Myocyte (in vitro differentiated cells): ENCODE results near the gene FAM110A. TPM values are rescaled to one million over a fixed set of nuclear protein-coding genes. Genes with fewer than 3 reads are reported as not detected.
"Not testable (repeated sequence)": the region's sequence is repeated elsewhere in the genome, so short reads cannot be mapped to it uniquely, and the experiment has no call there.

Source experiments
- DNase-seq: peaks from one replicate; pipeline ENCODE4 v3.0.0-alpha.2; 2012; ENCODE audit warnings: low read depth
- total RNA-seq: library from RNA; depleted of rRNA; stranded (reverse); fragments of >200 nt; gene quantifications from 2 replicates; pipeline ENCODE4 v1.2.3, GENCODE V29; 2014

Gene FAM110A
- total RNA-seq, 1 donor from 2014 or later, result 0.29 TPM

DNA sequence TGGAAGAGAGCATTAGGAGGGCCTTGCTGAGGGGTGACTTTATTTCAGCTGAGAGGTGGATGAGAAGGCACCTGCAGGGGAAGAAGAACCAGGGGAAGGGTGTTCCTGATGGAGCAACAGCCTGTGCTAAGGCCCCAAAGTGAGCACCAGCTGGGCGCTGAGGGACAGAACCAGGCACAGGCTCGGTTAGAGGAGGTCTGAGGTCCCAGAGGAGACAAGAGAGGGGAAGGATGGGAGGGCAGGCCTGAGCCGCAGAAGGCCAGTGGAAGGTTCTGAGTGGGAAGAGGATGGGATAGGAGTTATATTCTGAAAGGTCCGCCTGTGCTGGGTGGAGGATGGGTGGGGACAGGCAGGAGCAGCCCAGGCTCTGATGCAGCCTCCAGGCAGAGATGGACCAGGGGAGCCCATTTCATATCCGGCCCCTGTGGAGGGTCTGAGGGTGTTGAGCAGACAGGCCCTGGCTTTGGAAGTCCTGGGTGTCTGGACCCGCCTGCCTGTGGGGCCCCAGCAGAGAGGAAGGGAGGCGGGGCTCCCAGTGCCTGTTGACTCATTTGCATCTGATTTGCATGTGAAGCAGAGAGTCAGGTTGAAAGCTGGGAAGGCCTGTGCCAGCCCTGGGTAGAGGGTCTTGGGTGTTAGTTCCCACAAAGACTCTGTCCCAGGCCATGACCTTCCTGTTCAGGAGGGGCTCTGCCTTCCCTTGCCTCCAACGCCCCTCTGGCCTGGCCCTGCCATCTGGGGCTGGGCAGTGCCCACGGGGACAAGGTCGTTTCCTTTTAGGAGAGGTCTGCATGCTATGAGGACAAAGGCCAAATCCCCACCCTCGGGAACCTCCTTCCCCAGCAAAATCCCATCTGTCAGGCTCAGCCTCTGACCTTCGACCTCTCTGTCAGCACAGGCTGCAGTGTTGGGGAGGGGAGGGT lies 10.6 kb upstream of the FAM110A start:
- DNase-seq, result no peak

DNA sequence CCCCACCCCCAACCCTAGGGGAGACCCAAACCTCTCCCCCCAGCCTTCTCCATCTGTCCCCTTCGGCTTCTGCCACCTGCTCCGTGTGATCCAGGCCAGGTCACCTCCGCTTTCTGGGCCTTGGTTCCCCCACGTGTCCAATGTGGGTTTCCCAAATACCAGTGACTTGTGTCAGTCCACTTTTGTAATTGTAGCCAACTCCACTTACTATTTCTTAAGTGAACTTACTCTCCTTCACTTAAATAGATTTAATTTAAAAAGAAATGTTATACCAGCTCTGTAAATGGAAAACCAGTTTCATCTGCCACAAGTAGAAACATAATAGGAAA lies 10.0 kb upstream of the FAM110A start:
- peak; percentile 41 for DNase-seq

DNA sequence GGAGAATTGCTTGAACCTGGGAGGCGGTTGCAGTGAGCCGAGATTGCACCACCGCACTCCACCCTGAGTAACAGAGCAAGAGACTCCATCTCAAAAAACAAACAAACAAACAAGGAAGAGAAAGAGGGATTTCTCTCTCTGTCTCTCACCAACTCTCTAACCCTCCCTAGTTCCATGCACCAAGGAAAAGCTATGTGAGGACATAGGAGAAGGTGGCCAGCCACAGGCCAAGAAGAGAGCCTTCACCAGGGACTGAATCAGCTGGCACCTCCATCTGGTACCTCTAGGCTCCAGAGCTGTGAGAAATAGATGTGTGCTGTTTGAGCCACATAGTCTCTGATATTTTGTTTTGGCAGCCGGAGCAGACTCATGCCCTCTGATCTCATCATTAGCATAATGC lies 9.0 kb upstream of the FAM110A start:
- DNase-seq, result no peak

DNA sequence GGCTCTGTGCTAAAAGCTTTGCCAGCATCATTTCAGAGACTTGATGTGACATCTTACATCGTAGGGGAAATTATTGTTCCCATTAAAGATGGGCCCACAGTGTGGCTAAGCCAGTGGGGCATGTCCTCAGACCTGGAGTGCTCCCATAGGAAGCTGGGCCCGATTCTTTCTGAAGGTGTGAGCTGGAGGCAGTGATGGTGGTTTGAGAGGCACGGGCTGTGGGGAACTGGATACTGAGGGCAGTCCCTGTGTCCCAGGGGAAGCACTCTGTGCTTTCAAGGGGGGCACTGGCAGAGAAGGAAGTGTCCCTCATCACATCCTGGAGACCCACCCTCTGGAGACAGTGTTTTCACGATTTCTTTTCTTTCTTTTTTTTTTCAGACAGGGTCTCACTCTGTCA lies 8.6 kb upstream of the FAM110A start:
- DNase-seq, result no peak

DNA sequence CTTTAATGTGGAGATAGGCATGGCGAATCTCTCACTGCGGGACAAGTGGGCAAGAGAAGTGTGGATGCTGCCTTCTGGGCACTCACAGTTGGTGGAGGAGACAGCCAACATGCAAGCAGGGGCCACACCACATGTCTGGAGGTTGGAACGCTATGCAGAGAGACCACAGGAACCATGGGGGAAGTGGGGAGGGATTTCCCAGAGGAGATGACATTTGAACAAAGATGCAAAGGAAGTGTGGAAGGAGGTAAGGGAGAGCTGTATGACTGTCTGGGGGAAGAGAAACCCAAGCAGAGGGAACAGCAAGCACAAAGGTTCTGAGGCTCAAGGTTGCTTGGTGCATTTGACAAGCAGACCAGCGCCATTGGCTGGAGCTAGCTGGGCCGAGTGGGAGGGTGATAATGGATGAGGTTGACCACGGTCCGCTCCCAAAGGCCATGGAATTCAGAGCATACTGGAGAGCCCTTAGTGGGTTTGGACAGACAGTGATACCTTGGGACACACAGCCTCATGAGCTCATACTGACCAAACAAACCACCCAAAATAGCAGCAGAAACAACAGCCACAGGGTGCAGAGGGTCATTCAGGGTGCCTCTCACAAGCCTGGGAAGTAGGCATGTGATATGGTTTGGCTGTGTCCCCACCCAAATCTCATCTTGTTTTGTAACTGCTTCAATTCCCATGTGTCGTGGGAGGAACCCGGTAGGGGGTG lies 7.6 kb upstream of the FAM110A start:
- peak; percentile 95 for DNase-seq

DNA sequence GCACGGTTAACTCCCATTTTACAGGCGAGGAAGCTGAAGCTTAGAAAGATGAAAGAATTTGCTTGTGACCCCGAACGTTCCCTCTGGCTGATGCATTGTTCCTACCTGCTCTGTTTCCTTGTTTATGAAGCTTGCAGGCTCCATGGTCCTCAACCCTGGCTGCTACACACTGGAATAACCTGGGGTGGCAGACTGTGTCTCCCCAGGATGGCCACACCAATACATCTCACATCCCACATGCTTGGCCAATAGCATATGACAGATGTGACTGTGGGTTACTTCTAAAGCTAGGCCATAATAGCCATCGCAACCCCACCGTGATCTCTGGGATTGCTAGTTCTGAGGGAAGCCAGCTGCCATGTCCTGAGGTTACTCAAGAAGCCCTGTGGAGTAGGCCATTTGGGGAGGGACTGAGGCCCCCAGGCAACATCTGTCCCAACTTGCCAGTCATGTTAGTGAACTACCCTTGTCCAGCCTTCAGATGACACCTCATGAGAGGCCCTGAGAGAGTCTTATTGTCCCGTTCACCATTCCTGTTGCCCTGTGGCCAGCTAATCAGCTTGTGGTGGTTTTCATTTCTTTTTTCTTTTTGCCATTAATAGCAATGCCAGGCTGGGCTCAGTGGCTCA lies 6.7 kb upstream of the FAM110A start:
- no peak for DNase-seq

DNA sequence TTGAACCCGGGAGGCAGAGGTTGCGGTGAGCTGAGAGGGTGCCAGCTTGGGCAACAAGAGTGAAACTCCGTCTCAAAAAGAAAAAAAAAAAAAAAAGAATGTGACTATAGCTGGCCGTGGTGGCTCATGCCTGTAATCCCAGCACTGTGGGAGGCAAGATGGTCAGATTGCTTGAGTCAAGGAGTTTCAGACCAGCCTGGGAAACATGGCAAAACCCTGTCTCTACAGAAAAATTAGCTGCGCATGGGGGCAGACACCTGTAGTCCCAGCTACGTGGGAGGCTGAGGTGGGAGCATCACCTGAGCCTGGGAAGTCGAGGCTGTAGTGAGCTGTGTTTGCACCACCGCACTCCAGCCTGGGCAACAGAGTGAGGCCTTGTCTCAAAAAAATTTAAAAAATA lies 5.5 kb upstream of the FAM110A start:
- not testable (repeated sequence) for DNase-seq

DNA sequence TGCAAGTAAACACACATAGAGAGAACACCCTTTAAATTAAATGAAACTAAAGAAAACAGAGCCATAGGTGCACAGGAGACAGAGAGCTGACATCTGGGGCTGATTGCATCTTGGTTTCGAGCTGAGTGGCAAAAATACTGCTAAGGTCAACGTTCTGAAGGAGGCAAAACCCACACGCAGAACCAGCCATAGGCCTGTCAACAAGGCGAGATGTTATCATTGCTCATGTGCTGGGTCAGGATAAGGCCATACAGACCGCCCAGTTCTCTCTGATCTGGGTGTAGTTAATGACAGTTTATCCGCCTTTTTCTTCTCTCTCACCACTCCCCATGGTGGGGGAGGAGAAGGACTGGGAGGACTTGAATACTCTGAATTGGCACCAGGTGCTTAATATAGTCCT lies 4.5 kb upstream of the FAM110A start:
- no peak for DNase-seq

DNA sequence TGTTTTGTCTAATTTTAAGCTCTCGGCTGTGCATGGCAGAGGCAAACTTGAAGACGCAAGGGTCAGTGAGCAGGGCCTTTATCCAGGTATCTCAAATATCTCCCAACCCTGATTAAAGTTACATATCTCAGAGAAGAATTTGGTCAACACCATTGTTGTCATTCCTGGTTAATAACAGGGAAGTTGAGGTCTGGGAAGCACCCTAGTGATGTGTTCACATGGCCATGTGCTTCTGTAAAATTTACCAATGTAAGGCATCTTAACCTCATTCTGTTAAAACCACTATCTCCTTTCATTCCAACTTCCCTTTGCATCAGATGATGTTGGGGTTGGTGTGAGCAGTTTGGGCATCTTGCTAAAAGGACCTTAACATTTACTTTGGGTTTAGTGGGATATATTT lies 4.0 kb upstream of the FAM110A start:
- DNase-seq, result no peak

DNA sequence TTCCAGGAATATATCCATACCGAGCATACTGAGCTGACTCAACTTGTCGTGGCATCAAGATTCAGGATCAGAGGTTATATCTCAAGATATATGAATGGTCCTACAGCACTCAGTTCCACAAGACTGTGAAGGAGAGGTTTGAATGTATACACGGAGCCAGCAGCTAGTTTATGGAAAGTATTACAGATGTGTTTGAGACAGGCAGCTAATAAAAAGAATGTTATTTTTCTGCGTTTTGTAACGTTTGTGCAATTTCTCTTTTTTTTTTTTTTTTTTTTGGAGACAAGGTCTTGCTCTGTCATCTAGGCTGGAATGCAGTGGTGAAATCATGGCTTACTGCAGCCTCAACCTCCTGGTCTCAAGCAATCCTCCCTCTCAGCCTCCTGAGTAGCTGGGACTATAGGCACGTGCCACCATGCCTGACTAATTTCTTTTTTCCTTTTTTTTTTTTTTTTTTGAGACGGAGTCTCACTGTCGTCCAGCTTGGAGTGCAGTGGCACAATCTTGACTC lies 3.4 kb upstream of the FAM110A start:
- no peak for DNase-seq

DNA sequence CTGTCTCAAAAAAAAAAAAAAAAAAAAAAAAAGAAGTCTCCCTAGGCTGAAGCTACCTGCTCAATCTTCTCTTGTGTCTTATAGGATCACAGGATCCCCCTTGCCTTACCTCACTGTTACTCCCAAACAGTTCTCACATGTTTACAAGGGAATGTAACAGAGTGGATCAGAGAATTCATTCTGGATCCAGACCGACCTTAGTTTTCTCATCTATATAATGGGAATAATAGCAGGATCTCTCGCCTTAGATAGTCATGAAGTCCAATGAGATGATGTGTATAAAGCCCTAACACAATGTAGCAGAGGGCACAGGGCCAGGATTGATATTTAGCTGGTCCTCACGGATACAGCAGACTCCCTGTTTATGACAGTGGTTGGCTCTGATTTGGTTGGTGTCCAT lies 2.3 kb upstream of the FAM110A start:
- DNase-seq, result no peak

DNA sequence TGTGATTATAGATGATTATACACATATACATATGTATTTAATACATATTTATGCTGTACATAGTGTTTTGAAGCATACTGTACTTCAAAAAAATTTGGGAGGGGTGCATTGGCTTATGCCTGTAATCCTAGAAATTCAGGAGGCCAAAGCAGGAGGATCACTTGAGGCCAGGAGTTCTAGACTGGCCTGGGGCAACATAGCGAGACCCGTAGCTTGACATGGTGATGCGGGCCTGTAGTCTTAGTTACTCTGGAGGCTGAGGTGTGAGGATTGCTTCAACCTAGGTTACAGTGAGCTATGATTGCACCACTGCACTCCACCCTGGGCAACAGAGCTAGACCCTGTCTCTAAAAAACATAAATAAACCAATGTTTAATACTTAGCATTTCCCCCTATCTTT lies 1.6 kb upstream of the FAM110A start:
- DNase-seq, result no peak

DNA sequence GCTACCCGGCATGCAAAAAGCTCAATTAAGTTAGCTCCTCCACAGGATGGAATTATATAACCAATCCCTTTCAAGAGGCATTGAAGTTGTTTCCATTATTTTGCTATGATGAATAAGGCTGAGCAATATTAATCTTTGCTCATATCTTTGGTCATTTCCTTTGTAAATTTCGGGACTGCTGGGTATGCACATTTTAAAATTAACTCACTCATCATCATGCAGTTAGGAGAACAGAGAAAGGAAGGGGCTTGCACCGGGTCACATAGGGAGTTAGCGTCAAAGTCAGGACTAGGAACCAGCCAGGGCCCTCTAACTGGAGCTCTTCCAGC lies 430 bp upstream of the FAM110A start:
- DNase-seq, result no peak

DNA sequence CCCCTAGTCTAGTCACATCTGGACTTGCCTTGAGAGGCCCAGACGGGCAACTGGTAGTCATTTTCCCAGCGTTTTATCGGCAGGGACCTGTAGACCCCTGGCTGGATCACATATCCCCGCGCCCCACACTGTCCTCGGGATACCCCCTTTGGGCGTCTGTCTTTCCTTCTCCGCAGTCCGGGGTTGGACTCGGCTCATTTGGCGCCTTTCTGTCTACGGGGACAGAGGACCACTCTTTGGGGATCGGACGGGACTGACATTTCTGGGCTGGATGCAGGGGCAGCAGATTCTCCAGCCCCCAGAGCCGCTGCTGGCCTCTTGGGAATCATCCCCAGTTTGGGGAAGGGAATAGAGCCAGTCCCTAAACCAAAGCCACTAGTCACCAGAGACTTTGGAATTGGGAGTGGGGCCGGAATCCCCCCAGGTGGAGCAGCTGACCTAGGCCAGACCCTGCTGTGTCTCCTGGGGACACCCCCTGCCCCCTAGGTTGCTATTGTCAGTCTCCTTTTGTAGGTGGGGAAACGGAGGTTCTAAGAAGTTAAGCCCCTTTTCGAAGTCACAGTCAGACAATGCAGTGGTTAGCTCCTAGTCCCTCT lies 734 bp downstream of the FAM110A start:
- DNase-seq, result no peak

DNA sequence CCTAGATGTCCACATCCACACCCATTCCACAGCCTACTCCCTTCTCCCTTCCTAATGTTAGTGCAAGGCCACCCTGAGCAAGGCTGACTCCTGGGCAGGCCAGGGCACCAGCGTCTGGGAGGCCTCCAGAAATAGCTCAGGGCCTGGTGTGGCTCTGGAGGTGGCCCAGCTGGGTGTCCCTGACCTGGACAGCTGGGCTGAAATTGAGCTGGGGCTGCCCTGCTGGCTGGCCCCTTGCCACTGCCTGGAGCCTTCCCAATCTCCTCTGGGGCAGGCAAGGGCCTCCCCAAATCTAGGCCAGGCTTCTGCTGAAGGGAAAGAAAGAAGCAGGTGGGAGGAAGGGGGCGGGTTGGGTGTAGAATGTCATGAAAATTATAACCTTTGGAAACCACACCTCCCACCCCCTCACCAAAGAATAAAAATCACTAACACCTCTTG lies 2.1 kb downstream of the FAM110A start:
- DNase-seq, result peak; percentile 94

DNA sequence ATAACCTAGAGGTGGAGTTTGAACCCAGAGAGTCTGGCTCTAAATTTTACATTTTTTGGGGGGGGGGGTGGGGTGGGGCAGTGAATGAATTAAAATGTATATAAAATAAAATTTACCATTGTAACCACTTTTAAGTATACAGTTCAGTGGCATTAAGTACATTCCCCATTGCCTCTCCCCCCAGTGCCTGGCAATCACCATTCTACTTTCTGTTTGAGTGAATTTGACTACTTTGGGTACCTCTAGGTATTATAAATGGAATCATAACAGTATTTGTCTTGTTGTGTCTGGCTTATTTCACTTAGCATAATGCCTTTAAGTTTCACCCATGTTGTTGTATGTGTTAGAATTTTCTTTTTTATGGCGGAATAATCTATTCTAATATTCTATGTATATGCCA lies 2.7 kb downstream of the FAM110A start:
- DNase-seq, result no peak

DNA sequence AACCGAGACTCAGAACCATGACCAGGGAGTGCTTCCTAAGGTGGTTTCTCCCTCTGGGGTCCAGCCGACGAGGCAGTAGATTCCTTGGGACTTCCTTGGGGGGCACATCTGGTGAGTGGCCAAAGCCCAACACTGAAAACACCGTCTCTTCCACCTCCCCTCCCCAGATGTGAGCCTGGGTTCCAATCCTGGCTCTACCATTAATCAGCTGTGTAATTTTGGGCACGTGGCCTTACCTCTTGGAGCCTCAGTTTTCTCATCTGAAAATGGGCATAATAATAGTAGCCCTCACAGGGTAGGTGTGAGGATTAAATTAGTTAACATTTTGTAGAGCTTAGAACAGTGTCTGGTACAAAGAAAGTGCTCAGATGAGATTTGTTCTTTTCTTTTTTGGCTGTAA lies 5.5 kb downstream of the FAM110A start:
- DNase-seq, result no peak

DNA sequence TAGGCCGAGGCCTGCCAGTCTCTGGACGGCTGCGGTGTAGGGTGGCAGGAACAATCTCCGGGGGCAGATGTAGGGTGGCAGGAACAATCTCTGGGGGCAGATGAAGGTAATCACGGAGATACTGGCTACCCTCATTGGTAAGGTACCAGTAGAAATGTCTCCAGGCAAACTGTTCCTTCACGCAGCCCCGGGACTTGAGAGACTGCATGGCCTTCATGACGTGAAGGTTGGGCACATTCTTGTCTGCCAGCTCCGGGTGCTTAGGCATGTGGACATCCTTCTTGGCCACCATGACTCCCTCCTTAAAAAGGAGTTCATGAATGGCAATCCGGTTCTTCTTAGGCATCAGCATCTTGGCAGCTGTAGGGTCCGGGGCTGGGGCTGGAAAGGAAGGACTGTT lies 6.1 kb downstream of the FAM110A start:
- DNase-seq, result no peak

DNA sequence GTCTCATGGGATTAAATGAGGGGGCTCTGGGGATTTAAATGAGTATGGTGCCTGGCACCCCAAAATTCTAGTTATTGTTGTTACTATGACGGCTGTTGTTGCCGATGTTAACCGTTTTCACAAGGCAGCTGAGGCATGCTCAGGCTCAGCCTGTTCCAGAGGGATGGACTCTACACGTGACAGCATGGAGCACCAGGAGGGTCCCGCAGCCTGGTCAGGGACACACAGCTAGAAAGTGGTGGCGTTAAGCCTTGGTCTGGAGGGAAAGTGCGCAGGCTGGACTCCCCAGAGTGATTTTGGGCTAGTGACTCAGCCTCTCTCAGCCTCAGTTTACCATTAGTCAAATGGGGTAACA lies 7.0 kb downstream of the FAM110A start:
- DNase-seq, result no peak

DNA sequence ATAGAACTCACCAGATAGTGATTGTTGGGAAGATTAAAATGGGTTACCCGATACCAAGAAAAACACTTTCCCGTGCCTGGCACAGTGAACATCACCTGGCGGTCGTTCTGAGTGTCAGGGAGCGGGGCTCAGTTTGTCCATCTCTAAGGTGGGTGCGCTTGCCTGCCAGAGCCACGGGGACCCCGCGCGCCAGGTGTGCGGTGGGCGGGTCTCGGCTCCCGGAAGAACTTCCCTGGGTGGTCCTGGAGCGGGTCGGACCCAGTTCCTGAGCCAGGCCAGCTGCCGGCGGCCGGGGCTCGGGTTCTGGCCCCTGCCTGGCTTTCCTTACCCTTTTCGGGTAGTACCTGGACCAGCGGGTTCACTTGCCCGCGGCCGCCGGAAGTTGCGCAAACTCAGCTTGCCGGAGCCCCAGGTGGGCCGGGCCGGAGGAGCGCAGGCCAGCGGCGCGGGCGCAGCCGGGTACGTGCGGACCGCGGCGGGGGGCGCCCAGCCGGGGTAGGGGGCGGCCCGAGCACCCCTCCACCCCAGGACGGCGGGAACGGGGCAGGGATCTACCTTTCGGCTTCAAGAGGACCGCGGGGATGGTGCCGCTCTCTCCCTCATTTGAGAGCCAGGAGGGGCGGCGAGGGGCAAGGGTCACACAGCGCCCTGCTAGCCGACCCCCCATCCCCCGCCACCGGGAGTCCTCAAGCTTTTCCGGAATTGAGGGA lies 7.5 kb downstream of the FAM110A start:
- DNase-seq, result no peak
